GM18951 (cell line): ENCODE results near the gene PCBP4.
A peak's percentile ranks its signal among the peaks of the same experiment; 100 is the strongest.

Experiments used
- POLR2A ChIP-seq: IDR thresholded peaks from 4 replicates; pipeline ENCODE4 v1.6.1; 2011; ENCODE audit warnings: mild to moderate bottlenecking; ENCODE audit not compliant: insufficient read length, insufficient read depth; ENCODE audit errors: extremely low read depth
- in situ Hi-C: fragments of 300-500 bp; cut with MboI; formaldehyde crosslinking; loops from one replicate; pipeline ENCODE4 v1.12.0; 2022; ENCODE audit warnings: low sequenced_read_pairs, mixed read lengths, inconsistent platforms; ENCODE audit not compliant: unreplicated experiment

PCBP4 gene

GRCh38 chr3:51950899-51951298 is 16.4 kb downstream of the PCBP4 start:
- in situ Hi-C loops: no loop called here
- TF ChIP-seq POLR2A: no peak

GRCh38 chr3:51949121-51949520 is 18.1 kb downstream of the PCBP4 start:
- in situ Hi-C loops: no loop called here
- no peak for TF ChIP-seq POLR2A

GRCh38 chr3:51948016-51948580 is 19.2 kb downstream of the PCBP4 start:
- no peak for TF ChIP-seq POLR2A
- in situ Hi-C loops: no loop called here

- in situ Hi-C loops: no loop called here
- TF ChIP-seq POLR2A: no peak
These were observed 19.9 kb downstream of the PCBP4 start for GRCh38 chr3:51947215-51947900.

- TF ChIP-seq POLR2A: no peak
- in situ Hi-C loops: no loop called here
These were observed 20.5 kb downstream of the PCBP4 start for GRCh38 chr3:51946796-51947195.

GRCh38 chr3:51945926-51946705 is 21.1 kb downstream of the PCBP4 start:
- no peak for TF ChIP-seq POLR2A
- in situ Hi-C loops: no loop called here

- in situ Hi-C loops: no loop called here
These were observed 22.0 kb downstream of the PCBP4 start for GRCh38 chr3:51945031-51945840.

GRCh38 chr3:51944451-51945021 is 22.7 kb downstream of the PCBP4 start:
- in situ Hi-C loops: no loop called here
- no peak for TF ChIP-seq POLR2A

More at GRCh38 chr3:51945031-51945840, 22.0 kb downstream of the PCBP4 start:
- no peak for TF ChIP-seq POLR2A

- TF ChIP-seq POLR2A: no peak
- in situ Hi-C loops: no loop called here
These were observed 23.5 kb downstream of the PCBP4 start for GRCh38 chr3:51943451-51944391.

GRCh38 chr3:51942603-51943450 is 24.4 kb downstream of the PCBP4 start:
- TF ChIP-seq POLR2A: peak; percentile 49
- in situ Hi-C loops: no loop called here
